Liver (tissue), 9 donors: ENCODE data around the gene BPIFA2. TPM values are rescaled to one million over a fixed set of nuclear protein-coding genes. Genes with fewer than 3 reads are reported as not detected.

Experiments
- DNase-seq: peaks from one replicate; pipeline ENCODE4 v3.0.0-alpha.2; 2017; ENCODE audit warnings: low spot score
- H3K27ac ChIP-seq, 2 donors: one replicate each; pipeline ENCODE4 v1.7.0; 2013; ENCODE audit warnings: inconsistent platforms in 2 of 2, low read length in 2 of 2, control low read depth in 1 of 2, low read depth in 1 of 2, mild to moderate bottlenecking in 1 of 2
- H3K27me3 ChIP-seq, 4 donors: one replicate each; pipeline versions ENCODE4 v1.6.1 to v1.7.0; 2013; ENCODE audit warnings: low read length in 3 of 4, inconsistent platforms in 1 of 4, mild to moderate bottlenecking in 1 of 4, moderate library complexity in 1 of 4; ENCODE audit not compliant: control insufficient read depth in 4 of 4, insufficient read depth in 4 of 4
- H3K36me3 ChIP-seq, 4 donors: one replicate each; pipeline versions ENCODE4 v1.6.1 to v1.7.0; 2013; ENCODE audit warnings: low read length in 3 of 4, mild to moderate bottlenecking in 3 of 4, low read depth in 1 of 4, moderate library complexity in 1 of 4; ENCODE audit not compliant: control insufficient read depth in 4 of 4, insufficient read depth in 3 of 4
- H3K4me1 ChIP-seq, 4 donors: one replicate each; pipeline versions ENCODE4 v1.6.1 to v1.7.0; 2013; ENCODE audit warnings: low read length in 3 of 4, mild to moderate bottlenecking in 3 of 4, moderate library complexity in 1 of 4; ENCODE audit not compliant: control insufficient read depth in 4 of 4, insufficient read depth in 4 of 4
- H3K4me3 ChIP-seq, 3 donors: one replicate each; pipeline versions ENCODE4 v1.6.1 to v1.7.0; 2013; ENCODE audit warnings: low read length in 3 of 3, control low read depth in 1 of 3, low read depth in 1 of 3, mild to moderate bottlenecking in 1 of 3
- H3K9ac ChIP-seq, 2 donors: one replicate each; pipeline ENCODE4 v1.7.0; 2013; ENCODE audit warnings: low read length in 2 of 2, mild to moderate bottlenecking in 2 of 2, moderate library complexity in 2 of 2, control low read depth in 1 of 2, low read depth in 1 of 2
- H3K9me3 ChIP-seq, 4 donors: one replicate each; pipeline versions ENCODE4 v1.6.1 to v1.7.0; 2013; ENCODE audit warnings: low read length in 3 of 4; ENCODE audit not compliant: control insufficient read depth in 4 of 4
- EGR1 ChIP-seq, 2 donors: IDR thresholded peaks; 2 replicates each; pipeline ENCODE4 v1.6.1; 2016 to 2018; ENCODE audit warnings: antibody characterized with exemption in 2 of 2, low read depth in 2 of 2
- FOXA2 ChIP-seq: IDR thresholded peaks from 2 replicates; pipeline ENCODE4 v1.6.1; 2016; ENCODE audit warnings: antibody characterized with exemption
- GABPA ChIP-seq, 2 donors: IDR thresholded peaks in 1 of 2; conservative IDR thresholded peaks in 1 of 2; 2 replicates each; pipeline ENCODE4 v1.6.1; 2016; ENCODE audit warnings: antibody characterized with exemption in 2 of 2, mild to moderate bottlenecking in 1 of 2, moderate library complexity in 1 of 2
- HNF4A ChIP-seq, 2 donors: conservative IDR thresholded peaks; 2 replicates each; pipeline ENCODE4 v1.6.1; 2016; ENCODE audit warnings: antibody characterized with exemption in 2 of 2, mild to moderate bottlenecking in 2 of 2
- HNF4G ChIP-seq: IDR thresholded peaks from 2 replicates; pipeline ENCODE4 v1.6.1; 2016; ENCODE audit warnings: antibody characterized with exemption
- JUND ChIP-seq, 2 donors: IDR thresholded peaks; 2 replicates each; pipeline ENCODE4 v1.6.1; 2016; ENCODE audit warnings: antibody characterized with exemption in 2 of 2
- NR2F2 ChIP-seq: IDR thresholded peaks from 2 replicates; pipeline ENCODE4 v1.6.1; 2016; ENCODE audit warnings: antibody characterized with exemption
- RAD21 ChIP-seq, 2 donors: IDR thresholded peaks; 2 replicates each; pipeline ENCODE4 v1.6.1; 2016; ENCODE audit warnings: antibody characterized with exemption in 2 of 2, mild to moderate bottlenecking in 2 of 2
- RXRA ChIP-seq, 2 donors: IDR thresholded peaks; 2 replicates each; pipeline ENCODE4 v1.6.1; 2017 to 2018; ENCODE audit warnings: antibody characterized with exemption in 2 of 2, mild to moderate bottlenecking in 1 of 2
- SP1 ChIP-seq: IDR thresholded peaks from 2 replicates; pipeline ENCODE4 v1.6.1; 2018; ENCODE audit warnings: antibody characterized with exemption, mild to moderate bottlenecking
- TAF1 ChIP-seq: conservative IDR thresholded peaks from 2 replicates; pipeline ENCODE4 v1.6.1; 2016; ENCODE audit warnings: antibody characterized with exemption, mild to moderate bottlenecking
- YY1 ChIP-seq: IDR thresholded peaks from 2 replicates; pipeline ENCODE4 v1.6.1; 2016; ENCODE audit warnings: antibody characterized with exemption, mild to moderate bottlenecking
- WGBS: extraction: QIAGEN DNeasy Blood & Tissue Kit; methylation state at CpG from one replicate; pipeline ENCODE4 v1.1.7; 2013; 5-methylcytosine and 5-hydroxymethylcytosine counted together
- polyA plus RNA-seq, 2 donors: library from polyadenylated mRNA; stranded (reverse) in 1 of 2; unstranded in 1 of 2; fragments of 200-250 nt in 1 of 2; fragments of >200 nt in 1 of 2; fragmentation: Nextera tagmentation in 1 of 2; extraction: Ambion mirVana in 1 of 2; gene quantifications; one replicate each; pipeline versions ENCODE4 v1.2.1 to v1.2.3, GENCODE V29; 2013 to 2015
- total RNA-seq, 2 donors: library from RNA; depleted of rRNA; stranded (reverse); fragments of >200 nt; gene quantifications; one replicate each; pipeline ENCODE4 v1.2.3, GENCODE V29; 2014
- TF ChIP-seq, protein P1 (sequence below): IDR thresholded peaks from 2 replicates; pipeline ENCODE4 v1.6.1; 2016; ENCODE audit warnings: antibody characterized with exemption
- TF ChIP-seq, protein P2 (sequence below): fragments of 150-350 bp; IDR thresholded peaks from 2 replicates; pipeline ENCODE4 v1.5.1; 2017; ENCODE audit warnings: improper control_type of control experiment, low read depth, low read length; ENCODE audit not compliant: missing input control
- TF ChIP-seq, protein P3 (sequence below): IDR thresholded peaks from 2 replicates; pipeline ENCODE4 v1.6.1; 2016; ENCODE audit warnings: antibody characterized with exemption
- TF ChIP-seq, protein P4 (sequence below): IDR thresholded peaks from 2 replicates; pipeline ENCODE4 v1.6.1; 2016; ENCODE audit warnings: antibody characterized with exemption
- TF ChIP-seq, protein P5 (sequence below): IDR thresholded peaks from 2 replicates; pipeline ENCODE4 v1.6.1; 2016; ENCODE audit warnings: antibody characterized with exemption, mild to moderate bottlenecking
- donor health status: healthy.
- donor health status: healthy.
- donor health status: healthy.
- donor health status: healthy.
- donor health status: healthy.

The BPIFA2 gene
- total and polyA plus RNA-seq, 4 donors, result not detected

DNA sequence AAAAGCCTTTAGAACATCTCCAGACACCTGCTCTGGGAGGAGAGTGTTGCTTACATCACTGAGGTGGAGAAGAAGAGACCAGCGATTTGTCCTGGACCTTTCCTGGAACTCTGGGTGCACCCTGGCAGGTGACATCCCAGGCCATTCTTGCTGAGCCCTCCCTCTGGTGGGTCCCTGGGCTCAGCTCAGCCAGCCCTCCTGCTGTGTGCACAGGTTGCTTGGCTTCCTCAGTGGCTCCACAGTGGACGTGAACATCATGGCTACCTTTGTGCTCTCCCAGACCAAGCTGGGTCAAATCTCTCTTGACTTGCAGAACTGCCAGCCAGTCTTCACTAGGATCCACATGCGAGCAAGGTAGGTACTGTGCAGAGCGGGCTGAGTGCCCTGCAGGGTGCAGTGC is 19.9 kb upstream of the BPIFA2 start:
- no peak overlapping the region for H3K4me3 ChIP-seq
- H3K9ac ChIP-seq, result no peak overlapping the region
- WGBS, result 88% methylated on average over 4 of the region's 4 CpGs
- DNase-seq, result no peak
- no peak for TF ChIP-seq GABPA (IDR thresholded peaks at IDR 0.05 in 1 of 2, conservative IDR thresholded peaks at IDR 0.05 in 1 of 2)
- TF ChIP-seq, protein P1, sequence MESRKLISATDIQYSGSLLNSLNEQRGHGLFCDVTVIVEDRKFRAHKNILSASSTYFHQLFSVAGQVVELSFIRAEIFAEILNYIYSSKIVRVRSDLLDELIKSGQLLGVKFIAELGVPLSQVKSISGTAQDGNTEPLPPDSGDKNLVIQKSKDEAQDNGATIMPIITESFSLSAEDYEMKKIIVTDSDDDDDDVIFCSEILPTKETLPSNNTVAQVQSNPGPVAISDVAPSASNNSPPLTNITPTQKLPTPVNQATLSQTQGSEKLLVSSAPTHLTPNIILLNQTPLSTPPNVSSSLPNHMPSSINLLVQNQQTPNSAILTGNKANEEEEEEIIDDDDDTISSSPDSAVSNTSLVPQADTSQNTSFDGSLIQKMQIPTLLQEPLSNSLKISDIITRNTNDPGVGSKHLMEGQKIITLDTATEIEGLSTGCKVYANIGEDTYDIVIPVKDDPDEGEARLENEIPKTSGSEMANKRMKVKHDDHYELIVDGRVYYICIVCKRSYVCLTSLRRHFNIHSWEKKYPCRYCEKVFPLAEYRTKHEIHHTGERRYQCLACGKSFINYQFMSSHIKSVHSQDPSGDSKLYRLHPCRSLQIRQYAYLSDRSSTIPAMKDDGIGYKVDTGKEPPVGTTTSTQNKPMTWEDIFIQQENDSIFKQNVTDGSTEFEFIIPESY, result no peak
- TF ChIP-seq SP1, result no peak
- TF ChIP-seq, protein P2, sequence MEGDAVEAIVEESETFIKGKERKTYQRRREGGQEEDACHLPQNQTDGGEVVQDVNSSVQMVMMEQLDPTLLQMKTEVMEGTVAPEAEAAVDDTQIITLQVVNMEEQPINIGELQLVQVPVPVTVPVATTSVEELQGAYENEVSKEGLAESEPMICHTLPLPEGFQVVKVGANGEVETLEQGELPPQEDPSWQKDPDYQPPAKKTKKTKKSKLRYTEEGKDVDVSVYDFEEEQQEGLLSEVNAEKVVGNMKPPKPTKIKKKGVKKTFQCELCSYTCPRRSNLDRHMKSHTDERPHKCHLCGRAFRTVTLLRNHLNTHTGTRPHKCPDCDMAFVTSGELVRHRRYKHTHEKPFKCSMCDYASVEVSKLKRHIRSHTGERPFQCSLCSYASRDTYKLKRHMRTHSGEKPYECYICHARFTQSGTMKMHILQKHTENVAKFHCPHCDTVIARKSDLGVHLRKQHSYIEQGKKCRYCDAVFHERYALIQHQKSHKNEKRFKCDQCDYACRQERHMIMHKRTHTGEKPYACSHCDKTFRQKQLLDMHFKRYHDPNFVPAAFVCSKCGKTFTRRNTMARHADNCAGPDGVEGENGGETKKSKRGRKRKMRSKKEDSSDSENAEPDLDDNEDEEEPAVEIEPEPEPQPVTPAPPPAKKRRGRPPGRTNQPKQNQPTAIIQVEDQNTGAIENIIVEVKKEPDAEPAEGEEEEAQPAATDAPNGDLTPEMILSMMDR, result no peak
- no peak for TF ChIP-seq RXRA (IDR thresholded peaks at IDR 0.05)
- TF ChIP-seq, protein P3, sequence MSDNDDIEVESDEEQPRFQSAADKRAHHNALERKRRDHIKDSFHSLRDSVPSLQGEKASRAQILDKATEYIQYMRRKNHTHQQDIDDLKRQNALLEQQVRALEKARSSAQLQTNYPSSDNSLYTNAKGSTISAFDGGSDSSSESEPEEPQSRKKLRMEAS, result no peak
- TF ChIP-seq YY1, result no peak
- no peak for TF ChIP-seq RAD21 (IDR thresholded peaks at IDR 0.05)
- TF ChIP-seq, protein P4, sequence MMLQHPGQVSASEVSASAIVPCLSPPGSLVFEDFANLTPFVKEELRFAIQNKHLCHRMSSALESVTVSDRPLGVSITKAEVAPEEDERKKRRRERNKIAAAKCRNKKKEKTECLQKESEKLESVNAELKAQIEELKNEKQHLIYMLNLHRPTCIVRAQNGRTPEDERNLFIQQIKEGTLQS, result no peak
- no peak for TF ChIP-seq NR2F2
- no peak for TF ChIP-seq TAF1
- TF ChIP-seq HNF4G, result no peak
- no peak for TF ChIP-seq EGR1 (IDR thresholded peaks at IDR 0.05; ENCODE audit: low read depth in 2 of 2)
- no peak for TF ChIP-seq FOXA2
- TF ChIP-seq JUND (IDR thresholded peaks at IDR 0.05), result no peak
- no peak for TF ChIP-seq HNF4A (conservative IDR thresholded peaks at IDR 0.05)
- TF ChIP-seq, protein P5, sequence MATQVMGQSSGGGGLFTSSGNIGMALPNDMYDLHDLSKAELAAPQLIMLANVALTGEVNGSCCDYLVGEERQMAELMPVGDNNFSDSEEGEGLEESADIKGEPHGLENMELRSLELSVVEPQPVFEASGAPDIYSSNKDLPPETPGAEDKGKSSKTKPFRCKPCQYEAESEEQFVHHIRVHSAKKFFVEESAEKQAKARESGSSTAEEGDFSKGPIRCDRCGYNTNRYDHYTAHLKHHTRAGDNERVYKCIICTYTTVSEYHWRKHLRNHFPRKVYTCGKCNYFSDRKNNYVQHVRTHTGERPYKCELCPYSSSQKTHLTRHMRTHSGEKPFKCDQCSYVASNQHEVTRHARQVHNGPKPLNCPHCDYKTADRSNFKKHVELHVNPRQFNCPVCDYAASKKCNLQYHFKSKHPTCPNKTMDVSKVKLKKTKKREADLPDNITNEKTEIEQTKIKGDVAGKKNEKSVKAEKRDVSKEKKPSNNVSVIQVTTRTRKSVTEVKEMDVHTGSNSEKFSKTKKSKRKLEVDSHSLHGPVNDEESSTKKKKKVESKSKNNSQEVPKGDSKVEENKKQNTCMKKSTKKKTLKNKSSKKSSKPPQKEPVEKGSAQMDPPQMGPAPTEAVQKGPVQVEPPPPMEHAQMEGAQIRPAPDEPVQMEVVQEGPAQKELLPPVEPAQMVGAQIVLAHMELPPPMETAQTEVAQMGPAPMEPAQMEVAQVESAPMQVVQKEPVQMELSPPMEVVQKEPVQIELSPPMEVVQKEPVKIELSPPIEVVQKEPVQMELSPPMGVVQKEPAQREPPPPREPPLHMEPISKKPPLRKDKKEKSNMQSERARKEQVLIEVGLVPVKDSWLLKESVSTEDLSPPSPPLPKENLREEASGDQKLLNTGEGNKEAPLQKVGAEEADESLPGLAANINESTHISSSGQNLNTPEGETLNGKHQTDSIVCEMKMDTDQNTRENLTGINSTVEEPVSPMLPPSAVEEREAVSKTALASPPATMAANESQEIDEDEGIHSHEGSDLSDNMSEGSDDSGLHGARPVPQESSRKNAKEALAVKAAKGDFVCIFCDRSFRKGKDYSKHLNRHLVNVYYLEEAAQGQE, result no peak
- no peaks in the 10 kb centered on the region for H3K4me1 ChIP-seq
- no peaks in the 10 kb centered on the region for H3K36me3 ChIP-seq
- no peaks in the 10 kb centered on the region for H3K9me3 ChIP-seq
- H3K27ac ChIP-seq, result no peak overlapping the region
- H3K27me3 ChIP-seq, result no peaks in the 10 kb centered on the region

DNA sequence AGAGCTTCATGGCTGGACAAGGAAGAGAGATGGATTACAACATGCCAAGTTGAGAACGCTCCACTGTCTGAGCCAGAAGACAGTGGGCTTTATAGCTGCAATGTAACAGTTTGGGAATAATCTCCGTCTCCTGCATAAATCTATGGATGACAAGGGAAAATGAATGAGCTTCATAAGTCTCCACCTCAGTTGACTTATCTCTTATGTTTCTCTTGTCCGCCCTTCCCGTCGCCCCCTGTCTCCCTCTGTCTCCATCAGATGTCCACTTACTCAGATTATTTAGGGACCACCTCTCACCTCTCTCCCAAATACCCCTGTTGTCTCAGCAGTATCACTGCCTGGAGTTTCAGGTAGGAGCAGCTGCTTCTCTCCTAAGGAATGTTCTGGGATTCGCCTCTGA is 13.7 kb upstream of the BPIFA2 start:
- H3K4me3 ChIP-seq, result no peak overlapping the region
- H3K9ac ChIP-seq, result no peak overlapping the region
- no peaks in the 10 kb centered on the region for H3K27me3 ChIP-seq
- no peaks in the 10 kb centered on the region for H3K36me3 ChIP-seq
- no peaks in the 10 kb centered on the region for H3K4me1 ChIP-seq
- no peak overlapping the region for H3K27ac ChIP-seq
- TF ChIP-seq, protein P3, result no peak
- no peak for TF ChIP-seq JUND (IDR thresholded peaks at IDR 0.05)
- no peak for TF ChIP-seq HNF4G
- no peak for TF ChIP-seq HNF4A (conservative IDR thresholded peaks at IDR 0.05)
- no peak for TF ChIP-seq FOXA2
- no peak for TF ChIP-seq TAF1
- no peak for TF ChIP-seq NR2F2
- no peak for TF ChIP-seq GABPA (IDR thresholded peaks at IDR 0.05 in 1 of 2, conservative IDR thresholded peaks at IDR 0.05 in 1 of 2)
- no peaks in the 10 kb centered on the region for H3K9me3 ChIP-seq
- WGBS, result 84% methylated on average over 6 of the region's 6 CpGs
- no peak for DNase-seq
